ENCODE results near the gene NUP188. TPM values are rescaled to one million over a fixed set of nuclear protein-coding genes. Genes with fewer than 3 reads are reported as not detected.

The NUP188 gene
- total and polyA plus RNA-seq, 2 of the 13 experiments (the other 11 are each of a cell fraction or from before 2014, with no cell fraction given): 28.0 to 38.5 TPM

GRCh38 chr9:129036241-129036922 is 88.9 kb downstream of the NUP188 start, which contains the start of gene MIGA2 (continued):
- TF ChIP-seq, protein P1, sequence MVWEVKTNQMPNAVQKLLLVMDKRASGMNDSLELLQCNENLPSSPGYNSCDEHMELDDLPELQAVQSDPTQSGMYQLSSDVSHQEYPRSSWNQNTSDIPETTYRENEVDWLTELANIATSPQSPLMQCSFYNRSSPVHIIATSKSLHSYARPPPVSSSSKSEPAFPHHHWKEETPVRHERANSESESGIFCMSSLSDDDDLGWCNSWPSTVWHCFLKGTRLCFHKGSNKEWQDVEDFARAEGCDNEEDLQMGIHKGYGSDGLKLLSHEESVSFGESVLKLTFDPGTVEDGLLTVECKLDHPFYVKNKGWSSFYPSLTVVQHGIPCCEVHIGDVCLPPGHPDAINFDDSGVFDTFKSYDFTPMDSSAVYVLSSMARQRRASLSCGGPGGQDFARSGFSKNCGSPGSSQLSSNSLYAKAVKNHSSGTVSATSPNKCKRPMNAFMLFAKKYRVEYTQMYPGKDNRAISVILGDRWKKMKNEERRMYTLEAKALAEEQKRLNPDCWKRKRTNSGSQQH (CRISPR knock-in tag; IDR thresholded peaks at IDR 0.05; ENCODE audit: low read depth): 0 out of 2 replicates have a peak, but pooled peaks have one; percentile 40
- TF ChIP-seq ZNF501 (CRISPR knock-in tag; IDR thresholded peaks at IDR 0.05) (peak; percentile 87), ZGPAT (CRISPR knock-in tag; IDR thresholded peaks at IDR 0.05) (peak; percentile 66; the same call in 1 of the 2 replicates), POLR2A (IDR thresholded peaks at IDR 0.05; ENCODE audit: insufficient read depth in 1 of 2, low read depth in 2 of 2, low read length in 2 of 2) (peak; percentile 71 to 74), ZNF549 (CRISPR knock-in tag; IDR thresholded peaks at IDR 0.05) (no peak), ZNF274 (CRISPR knock-in tag; IDR thresholded peaks at IDR 0.05) (peak; percentile 32; the same call in 1 of the 2 replicates), CEBPB (IDR thresholded peaks at IDR 0.05; ENCODE audit: borderline replicate concordance, low read depth, low read length) (peak; percentile 43; the same call in 1 of the 2 replicates), SP4 (CRISPR knock-in tag; IDR thresholded peaks at IDR 0.05) (peak; percentile 98), ZNF275 (CRISPR knock-in tag; IDR thresholded peaks at IDR 0.05; ENCODE audit: borderline replicate concordance) (0 out of 2 replicates have a peak, but pooled peaks have one; percentile 65), TBX3 (IDR thresholded peaks at IDR 0.05; ENCODE audit: borderline replicate concordance) (peak; percentile 44; the same call in 1 of the 2 replicates), NR2C2 (CRISPR knock-in tag; IDR thresholded peaks at IDR 0.05; ENCODE audit: borderline replicate concordance) (peak; percentile 60), ZNF850 (CRISPR knock-in tag; conservative IDR thresholded peaks at IDR 0.05) (peak; percentile 64; the same call in 1 of the 2 replicates), PITX1 (CRISPR knock-in tag; IDR thresholded peaks at IDR 0.05) (peak; percentile 30; the same call in 1 of the 2 replicates), KLF6 (CRISPR knock-in tag; IDR thresholded peaks at IDR 0.05) (peak; percentile 74; the same call in 1 of the 2 replicates), ZNF780A (CRISPR knock-in tag; IDR thresholded peaks at IDR 0.05) (no peak), GPN1 (CRISPR knock-in tag; IDR thresholded peaks at IDR 0.05; ENCODE audit: borderline replicate concordance) (no peak), SRY (CRISPR knock-in tag; IDR thresholded peaks at IDR 0.05) (peak; percentile 44; the same call in 1 of the 2 replicates)
- TF ChIP-seq, protein P2, sequence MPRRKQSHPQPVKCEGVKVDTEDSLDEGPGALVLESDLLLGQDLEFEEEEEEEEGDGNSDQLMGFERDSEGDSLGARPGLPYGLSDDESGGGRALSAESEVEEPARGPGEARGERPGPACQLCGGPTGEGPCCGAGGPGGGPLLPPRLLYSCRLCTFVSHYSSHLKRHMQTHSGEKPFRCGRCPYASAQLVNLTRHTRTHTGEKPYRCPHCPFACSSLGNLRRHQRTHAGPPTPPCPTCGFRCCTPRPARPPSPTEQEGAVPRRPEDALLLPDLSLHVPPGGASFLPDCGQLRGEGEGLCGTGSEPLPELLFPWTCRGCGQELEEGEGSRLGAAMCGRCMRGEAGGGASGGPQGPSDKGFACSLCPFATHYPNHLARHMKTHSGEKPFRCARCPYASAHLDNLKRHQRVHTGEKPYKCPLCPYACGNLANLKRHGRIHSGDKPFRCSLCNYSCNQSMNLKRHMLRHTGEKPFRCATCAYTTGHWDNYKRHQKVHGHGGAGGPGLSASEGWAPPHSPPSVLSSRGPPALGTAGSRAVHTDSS (CRISPR knock-in tag; conservative IDR thresholded peaks at IDR 0.05): no peak
- TF ChIP-seq, protein P3, sequence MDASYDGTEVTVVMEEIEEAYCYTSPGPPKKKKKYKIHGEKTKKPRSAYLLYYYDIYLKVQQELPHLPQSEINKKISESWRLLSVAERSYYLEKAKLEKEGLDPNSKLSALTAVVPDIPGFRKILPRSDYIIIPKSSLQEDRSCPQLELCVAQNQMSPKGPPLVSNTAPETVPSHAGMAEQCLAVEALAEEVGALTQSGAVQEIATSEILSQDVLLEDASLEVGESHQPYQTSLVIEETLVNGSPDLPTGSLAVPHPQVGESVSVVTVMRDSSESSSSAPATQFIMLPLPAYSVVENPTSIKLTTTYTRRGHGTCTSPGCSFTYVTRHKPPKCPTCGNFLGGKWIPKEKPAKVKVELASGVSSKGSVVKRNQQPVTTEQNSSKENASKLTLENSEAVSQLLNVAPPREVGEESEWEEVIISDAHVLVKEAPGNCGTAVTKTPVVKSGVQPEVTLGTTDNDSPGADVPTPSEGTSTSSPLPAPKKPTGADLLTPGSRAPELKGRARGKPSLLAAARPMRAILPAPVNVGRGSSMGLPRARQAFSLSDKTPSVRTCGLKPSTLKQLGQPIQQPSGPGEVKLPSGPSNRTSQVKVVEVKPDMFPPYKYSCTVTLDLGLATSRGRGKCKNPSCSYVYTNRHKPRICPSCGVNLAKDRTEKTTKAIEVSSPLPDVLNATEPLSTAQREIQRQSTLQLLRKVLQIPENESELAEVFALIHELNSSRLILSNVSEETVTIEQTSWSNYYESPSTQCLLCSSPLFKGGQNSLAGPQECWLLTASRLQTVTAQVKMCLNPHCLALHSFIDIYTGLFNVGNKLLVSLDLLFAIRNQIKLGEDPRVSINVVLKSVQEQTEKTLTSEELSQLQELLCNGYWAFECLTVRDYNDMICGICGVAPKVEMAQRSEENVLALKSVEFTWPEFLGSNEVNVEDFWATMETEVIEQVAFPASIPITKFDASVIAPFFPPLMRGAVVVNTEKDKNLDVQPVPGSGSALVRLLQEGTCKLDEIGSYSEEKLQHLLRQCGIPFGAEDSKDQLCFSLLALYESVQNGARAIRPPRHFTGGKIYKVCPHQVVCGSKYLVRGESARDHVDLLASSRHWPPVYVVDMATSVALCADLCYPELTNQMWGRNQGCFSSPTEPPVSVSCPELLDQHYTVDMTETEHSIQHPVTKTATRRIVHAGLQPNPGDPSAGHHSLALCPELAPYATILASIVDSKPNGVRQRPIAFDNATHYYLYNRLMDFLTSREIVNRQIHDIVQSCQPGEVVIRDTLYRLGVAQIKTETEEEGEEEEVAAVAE (CRISPR knock-in tag; IDR thresholded peaks at IDR 0.05; ENCODE audit: borderline replicate concordance): peak; percentile 78; the same call in 1 of the 2 replicates

All from HepG2 (cell line).